Tibial artery (tissue), 4 donors: Measurements from ENCODE around the gene FADS3.

Experiments used
- DNase-seq, 2 donors: peaks; one replicate each; pipeline ENCODE4 v3.0.0-alpha.2; 2019
- H3K27ac ChIP-seq, 2 donors: fragments of 200-600 bp; sonication (generic) in 1 of 2; 1 replicate in 1 of 2; 2 replicates in 1 of 2; pipeline ENCODE4 v1.5.1; 2018 to 2019; ENCODE audit warnings: mild to moderate bottlenecking in 1 of 2
- H3K27me3 ChIP-seq, 2 donors: fragments of 200-600 bp; sonication (generic) in 1 of 2; one replicate each; pipeline versions ENCODE4 v1.5.1 to v1.6.0; 2016 to 2019
- H3K36me3 ChIP-seq, 3 donors: fragments of 200-600 bp; sonication (generic) in 2 of 3; one replicate each; pipeline ENCODE4 v1.5.1; 2016 to 2019; ENCODE audit warnings: mild to moderate bottlenecking in 2 of 3
- H3K4me1 ChIP-seq, 4 donors: fragments of 200-600 bp; sonication (generic) in 2 of 4; 1 replicate in 3 of 4; 2 replicates in 1 of 4; pipeline ENCODE4 v1.5.1; 2016 to 2019
- H3K4me3 ChIP-seq, 2 donors: fragments of 200-600 bp; sonication (generic) in 1 of 2; 1 replicate in 1 of 2; 2 replicates in 1 of 2; pipeline ENCODE4 v1.5.1; 2018 to 2019; ENCODE audit warnings: mild to moderate bottlenecking in 2 of 2
- H3K9me3 ChIP-seq, 3 donors: fragments of 200-600 bp; sonication (generic) in 1 of 3; one replicate each; pipeline ENCODE4 v1.5.1; 2016 to 2019
- intact Hi-C: fragments of 100-400 bp; cut with DNase I; formaldehyde crosslinking; loops from one replicate; pipeline ENCODE4 v1.15.0; 2023; ENCODE audit warnings: low total_unique reads
- TF ChIP-seq, protein P1 (sequence below), 2 experiments: fragments of 200-600 bp in 1 of 2; fragments of 450-650 bp in 1 of 2; IDR thresholded peaks; one replicate each; pipeline ENCODE4 v1.5.1; 2017 to 2019; ENCODE audit warnings: antibody characterized with exemption in 2 of 2, mild to moderate bottlenecking in 1 of 2, moderate library complexity in 1 of 2

FADS3 gene

DNA sequence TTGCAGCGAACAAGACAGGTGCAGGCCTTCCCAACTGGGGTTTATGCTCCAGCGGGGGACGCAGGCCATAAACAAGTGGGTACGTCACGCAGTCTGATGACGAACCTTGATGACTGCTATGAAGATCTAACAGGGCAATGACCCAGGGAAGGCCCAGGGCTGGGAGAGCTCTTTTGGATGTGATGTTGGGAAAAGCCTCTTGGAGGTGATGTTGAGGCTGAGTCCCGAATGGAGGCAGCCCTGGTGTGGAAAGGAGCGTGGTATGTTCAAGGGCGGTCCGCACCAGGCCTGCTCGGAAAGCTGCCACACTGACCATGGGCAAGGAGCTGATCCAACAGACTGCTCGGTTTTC, 57.4 kb downstream of the FADS3 start:
- H3K4me3 ChIP-seq: no peak overlapping the region
- no peaks in the 10 kb centered on the region for H3K27me3 ChIP-seq
- peaks cover 0 to 79% (median 69%) of the 10 kb centered on the region in 4 donors for H3K4me1 ChIP-seq
- TF ChIP-seq, protein P1, sequence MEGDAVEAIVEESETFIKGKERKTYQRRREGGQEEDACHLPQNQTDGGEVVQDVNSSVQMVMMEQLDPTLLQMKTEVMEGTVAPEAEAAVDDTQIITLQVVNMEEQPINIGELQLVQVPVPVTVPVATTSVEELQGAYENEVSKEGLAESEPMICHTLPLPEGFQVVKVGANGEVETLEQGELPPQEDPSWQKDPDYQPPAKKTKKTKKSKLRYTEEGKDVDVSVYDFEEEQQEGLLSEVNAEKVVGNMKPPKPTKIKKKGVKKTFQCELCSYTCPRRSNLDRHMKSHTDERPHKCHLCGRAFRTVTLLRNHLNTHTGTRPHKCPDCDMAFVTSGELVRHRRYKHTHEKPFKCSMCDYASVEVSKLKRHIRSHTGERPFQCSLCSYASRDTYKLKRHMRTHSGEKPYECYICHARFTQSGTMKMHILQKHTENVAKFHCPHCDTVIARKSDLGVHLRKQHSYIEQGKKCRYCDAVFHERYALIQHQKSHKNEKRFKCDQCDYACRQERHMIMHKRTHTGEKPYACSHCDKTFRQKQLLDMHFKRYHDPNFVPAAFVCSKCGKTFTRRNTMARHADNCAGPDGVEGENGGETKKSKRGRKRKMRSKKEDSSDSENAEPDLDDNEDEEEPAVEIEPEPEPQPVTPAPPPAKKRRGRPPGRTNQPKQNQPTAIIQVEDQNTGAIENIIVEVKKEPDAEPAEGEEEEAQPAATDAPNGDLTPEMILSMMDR (IDR thresholded peaks at IDR 0.05): no peak
- no peak for DNase-seq
- no peaks in the 10 kb centered on the region for H3K9me3 ChIP-seq
- H3K36me3 ChIP-seq: no peaks in the 10 kb centered on the region
- peak overlapping the region; percentile 77 to 92 for H3K27ac ChIP-seq
- intact Hi-C loops: loop anchor here (5.0 kb wide), 1 partner anchor 53 kb away; no protein-coding TSS in a partner anchor

DNA sequence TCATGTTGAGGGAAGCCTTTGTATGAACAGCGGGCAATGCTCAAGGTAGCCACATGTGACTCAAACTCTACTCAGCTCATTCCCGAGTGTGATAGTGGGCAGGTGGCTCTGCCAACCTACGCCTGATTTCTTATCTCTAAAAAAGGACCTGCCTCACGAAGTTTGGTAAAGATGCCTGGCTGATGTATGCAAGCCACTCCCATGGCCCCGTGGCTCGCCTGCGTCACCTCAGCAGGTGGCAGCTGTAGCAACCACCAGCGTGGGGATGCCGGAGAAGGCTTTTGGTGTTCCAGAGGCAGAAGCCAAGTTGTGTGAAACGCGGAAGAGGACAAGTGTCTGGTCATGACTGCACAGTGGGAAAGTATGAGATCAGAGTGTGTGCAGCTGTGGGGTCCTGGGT, 57.9 kb downstream of the FADS3 start:
- intact Hi-C loops: loop anchor here (5.0 kb wide), 1 partner anchor 54 kb away; no protein-coding TSS in a partner anchor
- H3K4me1 ChIP-seq: peaks cover 0 to 79% (median 71%) of the 10 kb centered on the region in 4 donors
- DNase-seq: no peak
- H3K9me3 ChIP-seq: no peaks in the 10 kb centered on the region
- H3K36me3 ChIP-seq: no peaks in the 10 kb centered on the region
- TF ChIP-seq, protein P1 (IDR thresholded peaks at IDR 0.05): no peak
- H3K4me3 ChIP-seq: no peak overlapping the region
- no peaks in the 10 kb centered on the region for H3K27me3 ChIP-seq
- H3K27ac ChIP-seq: peak overlapping the region; percentile 77 to 92

DNA sequence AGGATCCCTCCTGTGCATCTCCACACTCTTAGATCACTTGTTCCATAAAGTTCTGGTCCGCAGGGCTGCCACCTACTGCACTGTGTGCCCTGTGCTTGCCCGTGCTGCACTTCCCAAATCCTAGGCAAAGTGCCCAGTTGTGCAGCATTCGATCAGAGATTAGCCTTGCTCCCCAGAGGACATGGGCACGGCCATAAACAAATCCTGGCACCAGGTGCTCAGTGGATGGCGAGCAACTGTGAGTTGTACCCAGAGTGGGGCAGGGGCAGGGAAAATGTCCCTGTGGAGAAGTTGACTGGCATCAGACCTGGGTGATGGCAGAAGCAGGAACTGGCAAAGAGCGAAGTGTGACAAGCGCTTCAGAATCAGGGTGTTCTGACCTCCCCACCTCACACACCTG, 58.6 kb downstream of the FADS3 start:
- no peak overlapping the region for H3K4me3 ChIP-seq
- no peaks in the 10 kb centered on the region for H3K27me3 ChIP-seq
- no peak for DNase-seq
- H3K9me3 ChIP-seq: no peaks in the 10 kb centered on the region
- peaks cover 0 to 79% (median 73%) of the 10 kb centered on the region in 4 donors for H3K4me1 ChIP-seq
- no peaks in the 10 kb centered on the region for H3K36me3 ChIP-seq
- TF ChIP-seq, protein P1 (IDR thresholded peaks at IDR 0.05): no peak
- intact Hi-C loops: loop anchor here (5.0 kb wide), 1 partner anchor 55 kb away; no protein-coding TSS in a partner anchor
- H3K27ac ChIP-seq: peak overlapping the region; percentile 77 to 92

GRCh38 chr11:61832207-61832606, 59.1 kb downstream of the FADS3 start:
- TF ChIP-seq, protein P1 (IDR thresholded peaks at IDR 0.05): no peak
- Histone ChIP-seq H3K4me1 (peaks cover 0 to 80% (median 76%) of the 10 kb centered on the region in 4 donors), H3K27me3 (no peaks in the 10 kb centered on the region), H3K27ac (peak overlapping the region; percentile 77 to 92), H3K4me3 (no peak overlapping the region), H3K9me3 (no peaks in the 10 kb centered on the region), H3K36me3 (no peaks in the 10 kb centered on the region)
- no peak for DNase-seq
- intact Hi-C loops: loop anchor here (5.0 kb wide), 1 partner anchor 55 kb away; no protein-coding TSS in a partner anchor

GRCh38 chr11:61830237-61831105, 60.9 kb downstream of the FADS3 start:
- Histone ChIP-seq H3K27me3 (no peaks in the 10 kb centered on the region), H3K36me3 (no peaks in the 10 kb centered on the region), H3K4me1 (peaks cover 0 to 77% (median 69%) of the 10 kb centered on the region in 4 donors), H3K9me3 (no peaks in the 10 kb centered on the region), H3K4me3 (peak overlapping the region; percentile 81 to 85), H3K27ac (peak overlapping the region; percentile 83 to 92)
- DNase-seq: peak in 1 of 2 donors; percentile 44
- intact Hi-C loops: loop anchor here (5.0 kb wide), 1 partner anchor 57 kb away; no protein-coding TSS in a partner anchor
- TF ChIP-seq, protein P1 (IDR thresholded peaks at IDR 0.05): no peak
